KOPT-K1 (cell line): ENCODE results near the gene MICALL1.
A peak's percentile ranks its signal among the peaks of the same experiment; 100 is the strongest.

ENCODE experiments used
- H3K27ac ChIP-seq: fragments of 200-600 bp; sonication (generic); 2 replicates; pipeline ENCODE4 v1.5.1; 2016; ENCODE audit warnings: antibody characterized with exemption, mild to moderate bottlenecking, low read depth, low read length; ENCODE audit not compliant: poor library complexity, severe bottlenecking
- H3K36me3 ChIP-seq: fragments of 200-600 bp; sonication (generic); 2 replicates; pipeline ENCODE4 v1.5.1; 2017; ENCODE audit warnings: antibody characterized with exemption, mild to moderate bottlenecking, low read length, moderate library complexity; ENCODE audit not compliant: insufficient read depth
- H3K9me3 ChIP-seq: fragments of 200-600 bp; sonication (generic); 2 replicates; pipeline ENCODE4 v1.5.1; 2017; ENCODE audit warnings: antibody characterized with exemption, low read length, mild to moderate bottlenecking; ENCODE audit not compliant: insufficient read depth, poor library complexity, severe bottlenecking

The MICALL1 gene

DNA sequence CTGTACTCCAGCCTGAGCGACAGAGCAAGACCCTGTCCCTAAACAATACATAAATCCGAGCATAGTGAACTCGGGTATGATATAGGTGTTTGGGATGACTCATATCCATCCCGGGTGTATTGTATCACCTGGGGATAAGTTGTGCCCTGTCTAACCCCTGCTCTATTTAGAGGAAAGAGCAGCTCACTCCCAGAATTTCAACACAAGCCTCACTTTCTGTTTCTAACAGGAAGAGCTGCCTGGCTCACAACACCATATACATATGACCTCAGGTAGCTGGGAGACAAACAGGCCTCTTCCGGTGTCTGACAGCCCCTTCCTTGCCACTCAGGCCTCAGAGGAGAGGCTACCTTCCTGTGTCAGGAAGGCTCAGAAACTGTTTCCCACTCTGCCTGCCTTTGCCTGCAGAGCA is 9.9 kb upstream of the MICALL1 start:
- Histone ChIP-seq H3K9me3 (no peaks in the 10 kb centered on the region), H3K36me3 (peaks cover 26% of the 10 kb centered on the region), H3K27ac (peak overlapping the region; percentile 71)

DNA sequence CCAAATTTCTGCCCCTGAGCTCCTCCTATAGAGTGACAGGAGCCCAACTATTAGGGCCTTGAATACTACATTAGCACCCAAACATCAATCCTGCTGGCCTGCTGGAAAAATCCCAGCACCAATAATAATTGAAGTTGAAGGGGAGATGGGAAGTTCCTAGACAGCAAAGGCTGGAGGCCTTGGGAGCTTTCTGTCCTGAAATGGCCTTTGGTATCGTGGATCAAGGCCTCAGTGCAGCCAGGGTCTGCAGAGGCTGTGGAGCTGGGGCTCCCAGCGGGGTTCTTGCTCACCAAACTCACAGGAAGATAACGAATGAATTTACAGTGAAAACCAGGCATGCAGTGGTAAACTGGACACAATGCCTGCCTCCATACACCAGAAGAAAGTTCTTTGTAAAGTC is 9.2 kb upstream of the MICALL1 start:
- Histone ChIP-seq H3K9me3 (no peaks in the 10 kb centered on the region), H3K27ac (peak overlapping the region; percentile 71), H3K36me3 (peaks cover 18% of the 10 kb centered on the region)

DNA sequence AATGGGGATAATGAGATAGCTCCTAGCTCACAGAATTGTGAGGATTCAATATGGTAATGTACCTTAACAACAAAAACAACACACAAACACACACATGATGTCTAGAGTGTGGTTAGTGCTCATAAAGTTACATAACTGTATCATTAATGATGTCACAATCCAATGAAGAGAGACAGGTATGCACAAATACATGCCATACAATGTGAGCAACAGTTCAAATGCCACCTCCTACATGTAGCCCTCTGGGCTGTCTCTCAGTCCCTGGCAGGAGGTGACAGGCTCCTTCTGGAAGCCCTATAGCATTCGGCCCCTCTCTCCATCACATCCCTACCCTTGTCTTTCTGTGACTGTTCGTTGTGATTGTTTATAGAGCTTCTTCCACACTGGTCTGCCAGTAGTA is 8.3 kb upstream of the MICALL1 start:
- Histone ChIP-seq H3K36me3 (peaks cover 10% of the 10 kb centered on the region; the same call in 1 of the 2 replicates), H3K27ac (no peak overlapping the region), H3K9me3 (no peaks in the 10 kb centered on the region)

DNA sequence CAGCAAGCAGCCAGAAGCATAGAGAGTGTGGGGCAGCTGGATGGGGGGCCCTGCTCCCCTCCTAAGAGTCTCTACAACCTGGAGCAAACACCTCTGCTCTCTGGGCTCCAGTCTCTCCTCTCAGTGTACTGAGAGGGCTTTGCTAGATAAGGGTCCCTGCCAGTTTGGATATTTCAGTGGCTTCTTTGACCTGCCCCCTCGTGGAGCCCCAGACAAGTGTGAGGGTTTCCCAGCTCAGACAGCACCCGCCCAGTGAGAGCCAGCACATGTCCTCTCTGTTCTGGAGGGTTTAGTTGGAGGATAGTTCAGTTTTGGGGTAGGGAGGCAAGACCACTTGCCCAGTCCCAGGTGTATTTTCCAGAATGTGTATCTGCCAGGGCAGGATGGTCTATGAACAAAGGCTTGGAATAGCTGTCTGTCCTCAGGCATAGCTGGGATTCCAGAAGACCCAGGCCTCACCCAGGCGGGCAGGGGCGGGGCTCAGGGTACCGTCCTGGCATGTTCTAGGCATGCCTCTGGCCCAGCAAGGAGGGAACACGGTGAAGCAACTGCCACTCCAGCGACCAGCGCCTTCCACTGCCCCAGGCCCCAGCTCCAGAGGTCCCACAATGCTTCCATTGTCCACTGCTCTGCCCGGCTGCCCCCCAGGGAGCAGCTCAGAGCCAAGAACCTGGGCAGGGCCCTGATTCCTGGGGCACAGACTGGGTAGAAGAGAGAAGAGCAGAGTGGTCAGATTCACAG is 7.5 kb upstream of the MICALL1 start:
- no peak overlapping the region for H3K27ac ChIP-seq
- peaks cover 5% of the 10 kb centered on the region; the same call in 1 of the 2 replicates for H3K36me3 ChIP-seq
- no peaks in the 10 kb centered on the region for H3K9me3 ChIP-seq

DNA sequence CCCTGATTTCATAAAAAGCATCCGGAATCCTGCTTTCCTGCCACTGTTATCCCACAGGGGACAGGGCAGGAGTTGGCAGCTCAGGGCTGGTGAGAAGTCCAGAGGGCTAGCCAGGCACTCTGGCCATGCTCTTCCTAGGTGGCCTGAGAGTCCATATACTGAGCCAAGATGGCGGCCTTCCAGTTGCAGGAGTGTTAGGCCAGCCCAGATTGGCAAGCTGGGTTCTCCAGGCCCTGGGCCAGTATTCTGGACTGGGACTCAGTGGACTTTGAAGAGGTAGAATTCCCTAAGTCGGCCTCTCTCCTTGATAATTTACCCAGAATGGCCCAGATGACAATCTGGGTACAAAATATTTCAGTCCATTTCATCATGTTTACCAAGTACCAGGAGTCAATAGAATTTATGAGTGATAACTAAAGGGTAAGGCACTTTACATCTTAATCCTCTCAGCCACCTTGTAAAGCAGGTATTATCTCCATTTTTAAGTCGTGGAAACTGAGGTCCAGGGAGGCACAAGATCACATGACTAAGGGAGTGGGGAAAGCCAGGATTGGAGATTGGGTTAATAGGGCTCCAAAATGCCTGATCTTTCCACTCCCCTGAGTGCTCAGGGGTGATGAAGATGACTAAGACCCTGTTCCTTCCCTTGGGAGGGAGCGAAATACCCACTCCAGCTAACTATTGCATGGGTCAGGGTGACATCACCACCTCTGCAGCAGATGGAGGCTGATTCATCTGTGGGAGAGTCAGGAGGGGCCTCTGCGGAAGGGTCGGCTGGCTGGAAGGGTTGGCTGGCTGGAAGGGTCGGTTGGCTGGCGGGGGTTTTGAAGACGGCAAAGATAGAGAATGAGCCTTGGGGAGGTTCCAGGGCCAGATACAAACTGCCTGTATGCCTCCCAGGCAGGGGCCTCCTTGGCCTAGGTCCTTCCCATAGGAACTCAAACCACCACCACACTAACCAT is 1.2 kb upstream of the MICALL1 start:
- Histone ChIP-seq H3K27ac (no peak overlapping the region), H3K9me3 (no peaks in the 10 kb centered on the region)

DNA sequence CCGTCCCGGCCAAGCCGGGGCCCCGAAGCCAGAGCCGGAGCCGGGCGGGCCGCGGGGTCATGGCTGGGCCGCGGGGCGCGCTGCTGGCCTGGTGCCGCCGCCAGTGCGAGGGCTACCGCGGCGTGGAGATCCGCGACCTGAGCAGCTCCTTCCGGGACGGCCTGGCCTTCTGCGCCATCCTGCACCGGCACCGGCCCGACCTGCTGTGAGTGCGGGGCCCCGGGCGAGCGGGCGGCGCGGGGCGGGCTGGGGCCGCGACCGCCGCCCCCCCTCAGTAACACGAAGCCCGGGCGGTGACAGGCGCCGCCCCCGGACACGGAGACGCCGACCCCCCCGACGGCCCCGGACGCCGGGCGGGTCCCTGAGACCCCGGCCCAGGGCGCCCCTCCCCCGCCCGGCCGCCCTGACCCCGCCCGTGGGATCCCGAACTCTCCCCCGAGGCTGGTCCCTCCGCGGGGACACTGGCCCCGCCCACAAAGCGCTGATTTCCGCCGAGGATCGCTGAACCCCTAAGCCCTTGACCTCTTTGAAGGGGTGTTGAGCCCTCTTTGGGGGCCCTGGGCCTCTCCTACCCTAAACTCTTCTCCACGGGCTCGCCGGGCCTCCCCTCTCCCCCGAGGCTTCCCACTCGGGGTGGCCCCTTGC is 389 bp downstream of the MICALL1 start:
- Histone ChIP-seq H3K36me3 (no peaks in the 10 kb centered on the region), H3K9me3 (no peaks in the 10 kb centered on the region), H3K27ac (no peak overlapping the region)

More for the DNA sequence above, 1.2 kb upstream of the MICALL1 start:
- H3K36me3 ChIP-seq = no peaks in the 10 kb centered on the region

DNA sequence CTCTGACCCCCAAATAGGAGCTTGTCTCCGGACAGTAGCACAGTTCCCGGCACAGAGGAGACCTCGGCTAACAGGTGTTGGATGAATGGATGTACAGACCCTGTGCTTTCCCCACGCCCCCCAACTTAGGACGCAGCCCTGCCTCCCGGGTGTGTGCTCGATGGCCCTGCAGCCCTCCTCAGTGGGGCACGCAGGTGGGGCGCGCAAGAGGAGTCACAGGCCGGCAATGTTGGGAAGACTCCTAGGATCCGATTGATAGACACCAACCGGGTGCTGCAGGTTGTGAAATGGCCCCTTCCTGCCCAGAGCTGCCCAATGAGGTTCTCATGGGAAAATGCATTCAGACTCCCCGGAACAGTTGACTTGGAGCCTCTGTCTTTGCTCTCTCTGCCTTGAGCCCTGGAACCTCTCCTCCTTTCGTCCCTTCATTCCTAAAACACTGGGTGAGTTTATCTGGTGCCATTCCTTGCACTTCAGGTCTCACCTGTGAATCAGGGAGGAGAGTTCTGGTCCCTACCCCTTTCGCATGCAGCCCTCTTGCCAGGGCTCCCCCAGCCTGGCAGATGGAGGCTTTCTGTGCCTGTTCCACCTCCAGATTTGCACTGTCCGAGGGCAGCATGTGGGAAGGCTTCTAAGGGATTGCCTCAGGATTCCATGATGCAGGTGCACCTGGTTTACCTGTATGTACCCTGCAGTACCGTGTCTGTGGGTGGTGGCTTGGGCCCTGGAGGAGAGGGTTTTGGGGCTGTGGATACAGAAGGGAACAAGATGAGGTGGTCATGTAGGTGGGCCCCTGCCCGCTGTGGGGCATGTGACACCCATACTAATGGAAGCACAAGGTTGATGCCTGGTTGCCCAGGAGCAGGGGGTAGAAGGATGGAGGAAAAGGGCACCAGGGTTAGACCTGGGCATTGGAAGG is 1.2 kb downstream of the MICALL1 start:
- H3K36me3 ChIP-seq = no peaks in the 10 kb centered on the region
- H3K9me3 ChIP-seq = no peaks in the 10 kb centered on the region
- no peak overlapping the region for H3K27ac ChIP-seq

DNA sequence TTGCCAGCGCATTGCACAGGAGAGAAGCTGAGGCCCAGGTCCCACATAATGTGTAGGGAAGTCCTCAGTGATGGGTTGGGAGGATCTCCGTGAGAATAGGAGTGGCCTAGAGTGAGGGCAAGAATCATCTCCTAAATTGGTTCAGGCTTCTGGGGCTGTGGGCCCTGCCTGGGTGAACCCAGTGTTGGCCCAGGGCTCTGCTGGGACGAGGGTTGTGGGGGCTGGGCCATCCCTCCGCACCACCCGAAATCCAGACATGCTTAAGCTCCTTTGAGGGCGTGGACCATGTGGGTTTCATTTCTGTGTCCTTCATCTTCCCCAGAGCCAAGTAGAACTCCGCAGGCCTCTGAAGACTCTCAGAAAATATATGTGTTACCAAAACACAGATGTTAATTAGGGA is 3.7 kb downstream of the MICALL1 start:
- Histone ChIP-seq H3K27ac (no peak overlapping the region), H3K9me3 (no peaks in the 10 kb centered on the region), H3K36me3 (no peaks in the 10 kb centered on the region)

DNA sequence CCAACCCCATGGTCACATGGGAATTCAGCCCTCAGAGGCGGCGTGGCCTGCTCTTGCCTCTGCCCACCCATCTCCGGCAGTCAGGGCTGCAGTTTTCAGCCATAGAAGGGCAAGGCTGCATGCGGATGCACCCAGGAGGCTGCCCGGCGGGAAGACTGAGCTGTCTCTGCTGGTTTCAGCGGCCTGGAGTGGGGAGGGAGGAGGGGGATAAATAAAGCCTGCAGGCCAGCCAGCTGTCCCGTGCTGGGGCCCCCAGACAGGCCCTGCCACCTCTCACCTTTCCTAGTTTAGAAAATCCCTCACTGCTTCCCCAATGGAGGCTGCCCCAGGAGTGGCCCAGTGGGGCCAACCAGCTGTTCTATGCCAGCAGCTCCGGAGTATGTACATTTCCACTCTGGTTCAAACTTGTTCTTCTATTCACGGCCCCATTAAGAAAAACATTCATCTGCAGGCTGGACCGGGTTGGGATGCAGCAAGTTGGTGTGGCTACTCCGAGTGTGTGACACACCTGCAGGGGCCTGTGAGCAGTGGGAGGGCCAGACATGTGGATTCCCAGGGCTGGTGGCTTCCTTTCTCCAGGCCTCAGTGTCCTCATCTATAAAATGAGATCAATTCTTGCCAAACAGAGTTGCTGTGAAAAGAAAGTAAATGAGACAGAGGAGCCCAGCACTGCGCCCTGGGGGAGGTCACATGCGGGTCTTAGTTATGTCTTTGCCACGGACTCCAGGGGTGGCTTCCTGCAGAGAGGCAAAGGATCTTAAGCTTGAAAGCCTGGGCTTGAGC is 5.0 kb downstream of the MICALL1 start:
- H3K27ac ChIP-seq = no peak overlapping the region
- no peaks in the 10 kb centered on the region for H3K36me3 ChIP-seq
- H3K9me3 ChIP-seq = no peaks in the 10 kb centered on the region

DNA sequence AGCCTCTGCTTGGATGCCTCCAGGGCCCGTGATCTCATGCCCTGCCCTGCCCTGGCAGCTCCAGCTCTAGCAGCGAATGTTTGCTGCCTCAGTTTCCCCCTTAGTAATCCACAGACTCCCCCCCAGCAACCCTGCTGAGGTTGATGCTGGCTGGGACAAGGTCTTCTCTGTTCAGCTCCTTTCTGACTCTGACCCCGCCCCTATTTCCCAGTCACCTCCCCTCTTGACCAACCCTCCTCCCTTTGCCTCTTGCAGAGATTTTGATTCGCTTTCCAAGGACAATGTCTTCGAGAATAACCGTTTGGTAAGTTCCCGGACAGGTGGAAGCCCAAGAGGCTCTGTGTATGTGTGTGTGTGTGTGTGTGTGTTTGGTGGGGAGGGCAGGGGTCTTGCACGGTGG is 5.6 kb downstream of the MICALL1 start:
- Histone ChIP-seq H3K36me3 (no peaks in the 10 kb centered on the region), H3K27ac (no peak overlapping the region), H3K9me3 (no peaks in the 10 kb centered on the region)

DNA sequence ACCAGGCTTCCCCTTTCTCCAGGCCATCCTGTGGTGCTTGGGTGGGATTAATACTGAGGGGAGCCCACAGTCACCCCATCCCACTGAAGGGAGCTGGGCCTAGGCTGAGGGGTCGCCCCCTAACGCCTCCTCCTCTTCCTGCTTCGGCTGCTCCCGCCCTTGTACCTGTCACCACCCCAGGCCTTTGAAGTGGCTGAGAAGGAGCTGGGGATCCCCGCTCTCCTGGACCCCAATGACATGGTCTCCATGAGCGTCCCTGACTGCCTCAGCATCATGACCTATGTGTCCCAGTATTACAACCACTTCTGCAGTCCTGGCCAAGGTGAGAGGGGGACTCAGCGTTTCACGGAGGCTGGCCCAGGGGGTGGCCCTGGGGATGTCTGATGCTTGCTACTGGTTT is 6.1 kb downstream of the MICALL1 start:
- H3K27ac ChIP-seq = no peak overlapping the region
- no peaks in the 10 kb centered on the region for H3K36me3 ChIP-seq
- H3K9me3 ChIP-seq = no peaks in the 10 kb centered on the region

DNA sequence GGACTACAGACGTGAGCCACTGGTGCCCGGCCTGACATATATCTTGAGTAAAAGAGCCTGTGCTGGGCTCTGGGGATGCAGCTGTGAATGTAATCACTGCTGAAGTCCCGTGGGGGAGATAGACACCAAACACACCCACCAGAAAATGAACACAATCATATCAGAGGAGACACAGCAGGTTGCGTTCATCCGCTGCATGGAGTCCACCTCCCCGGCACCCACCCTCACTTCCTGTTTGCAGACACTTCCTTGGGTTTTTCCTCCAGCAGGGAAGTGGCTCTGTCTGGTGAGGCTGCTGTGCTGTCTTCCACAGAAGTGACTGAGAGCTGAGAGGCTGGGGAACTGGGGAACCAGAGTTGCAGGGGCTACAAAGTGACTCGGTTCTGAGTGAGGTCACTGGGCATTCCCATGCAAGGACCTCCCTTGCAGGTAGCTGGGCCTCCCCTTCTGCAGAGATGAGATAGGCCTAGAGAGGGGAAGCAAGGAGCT is 7.2 kb downstream of the MICALL1 start:
- Histone ChIP-seq H3K9me3 (no peaks in the 10 kb centered on the region), H3K36me3 (no peaks in the 10 kb centered on the region), H3K27ac (no peak overlapping the region)

DNA sequence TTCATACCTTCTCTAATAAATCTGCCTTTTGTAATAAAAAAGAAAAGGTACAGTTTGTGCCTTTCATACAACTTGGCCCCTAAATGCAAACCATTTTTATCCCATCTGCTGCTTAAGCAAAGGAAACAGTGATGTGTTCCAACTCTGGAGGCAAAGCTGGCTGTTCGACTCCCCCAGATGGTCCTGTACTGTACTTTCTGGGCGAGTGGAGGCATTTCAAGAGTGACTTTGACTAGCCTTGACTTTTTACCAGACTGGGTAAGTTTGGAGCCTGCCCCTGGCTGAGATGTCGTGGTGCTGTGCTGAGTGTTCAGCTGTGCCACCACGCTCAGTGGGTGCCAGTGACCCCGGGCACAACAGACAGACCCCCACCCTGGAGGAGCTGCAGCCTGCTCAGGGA is 10.2 kb downstream of the MICALL1 start:
- no peaks in the 10 kb centered on the region for H3K36me3 ChIP-seq
- no peak overlapping the region for H3K27ac ChIP-seq
- H3K9me3 ChIP-seq = no peaks in the 10 kb centered on the region
